ENCODE measurements around the gene PDLIM5. TPM values are rescaled to one million over a fixed set of nuclear protein-coding genes. Genes with fewer than 3 reads are reported as not detected.

The PDLIM5 gene
- total and polyA plus RNA-seq, 2 of the 8 experiments (the other 6 are each of a cell fraction or from before 2014, with no cell fraction given): 37.3 to 62.1 TPM

DNA sequence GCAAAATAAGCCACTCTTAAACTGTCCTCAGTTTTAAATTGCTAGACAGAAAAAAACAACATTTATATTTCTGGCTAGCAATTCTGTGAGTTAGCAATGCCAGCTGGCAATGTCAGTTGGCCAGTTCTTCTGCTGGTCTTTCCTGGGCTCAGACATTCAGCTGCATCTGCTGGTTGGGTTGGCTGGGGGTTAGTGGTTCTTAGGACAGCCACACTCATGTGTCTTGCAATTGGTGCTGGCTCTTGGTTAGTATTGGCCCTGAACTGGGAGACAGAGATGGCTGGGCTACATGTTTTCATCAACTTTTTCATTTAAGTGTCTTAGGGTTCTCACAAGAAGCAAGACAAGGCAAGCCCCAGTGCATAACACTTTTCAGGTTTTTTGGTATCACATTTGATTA is 48.0 kb upstream of the PDLIM5 start (continued):
- TF ChIP-seq RFX5 (IDR thresholded peaks at IDR 0.05; ENCODE audit: borderline replicate concordance, low read depth, low read length) (no peak), RNF2 (IDR thresholded peaks at IDR 0.05; ENCODE audit: borderline replicate concordance, low read depth, low read length, missing control alignments, poor library complexity, severe bottlenecking) (no peak), ASH2L (IDR thresholded peaks at IDR 0.05; ENCODE audit: low read length) (no peak), BCL11A (IDR thresholded peaks at IDR 0.05; ENCODE audit: low read depth in 2 of 2, low read length in 2 of 2) (no peak), SUZ12 (IDR thresholded peaks at IDR 0.05; ENCODE audit: low read length) (no peak), KDM4A (IDR thresholded peaks at IDR 0.05; ENCODE audit: low read depth, low read length, severe bottlenecking) (no peak), KDM1A (IDR thresholded peaks at IDR 0.05; ENCODE audit: borderline replicate concordance, low read length) (no peak)

Data from H1 (cell line).